NB4 (cell line): ENCODE measurements around the gene NFYC.

Experiments used
- DNase-seq: peaks from one replicate; pipeline ENCODE4 v3.0.0; 2010; ENCODE audit warnings: low read depth
- H3K4me3 ChIP-seq: one replicate; pipeline ENCODE4 v1.5.1; 2011; ENCODE audit warnings: mild to moderate bottlenecking, low read depth, low read length, moderate library complexity
- CTCF ChIP-seq: IDR thresholded peaks from one replicate; pipeline ENCODE4 v1.5.1; 2012; ENCODE audit warnings: low read depth, low read length
- MAX ChIP-seq: IDR thresholded peaks from 2 replicates; pipeline ENCODE4 v1.6.1; 2011; ENCODE audit warnings: low read depth, low read length
- MYC ChIP-seq: IDR thresholded peaks from 2 replicates; pipeline ENCODE4 v1.6.1; 2011; ENCODE audit warnings: low read depth, low read length
- POLR2A ChIP-seq: IDR thresholded peaks from 2 replicates; pipeline ENCODE4 v1.6.1; 2011; ENCODE audit warnings: mild to moderate bottlenecking; ENCODE audit not compliant: insufficient read length; ENCODE audit errors: extremely low read depth

NFYC gene

GRCh38 chr1:40687059-40687458, 4.4 kb upstream of the NFYC start:
- no peak overlapping the region for H3K4me3 ChIP-seq
- no peak for TF ChIP-seq MYC
- TF ChIP-seq CTCF = no peak
- TF ChIP-seq MAX = no peak
- no peak for TF ChIP-seq POLR2A
- no peak for DNase-seq

GRCh38 chr1:40687661-40688060, 3.8 kb upstream of the NFYC start:
- no peak for DNase-seq
- no peak for TF ChIP-seq CTCF
- TF ChIP-seq MYC = no peak
- no peak for TF ChIP-seq MAX
- no peak for TF ChIP-seq POLR2A
- H3K4me3 ChIP-seq = no peak overlapping the region

GRCh38 chr1:40689737-40690136, 1.8 kb upstream of the NFYC start:
- DNase-seq = no peak
- TF ChIP-seq CTCF (no peak), MYC (no peak), POLR2A (no peak), MAX (no peak)
- peak overlapping the region; percentile 98 for H3K4me3 ChIP-seq

GRCh38 chr1:40690771-40691537, 550 bp upstream of the NFYC start:
- H3K4me3 ChIP-seq = peak overlapping the region; percentile 98
- no peak for TF ChIP-seq MYC
- TF ChIP-seq POLR2A = peak; percentile 71
- no peak for TF ChIP-seq MAX
- no peak for TF ChIP-seq CTCF
- no peak for DNase-seq

- H3K4me3 ChIP-seq = peak overlapping the region; percentile 90
- no peak for DNase-seq
- no peak for TF ChIP-seq POLR2A
- TF ChIP-seq CTCF = no peak
- no peak for TF ChIP-seq MYC
- TF ChIP-seq MAX = no peak
These were observed 958 bp downstream of the NFYC start for GRCh38 chr1:40692429-40692895.
